ENCODE measurements around the gene INSIG1. TPM values are rescaled to one million over a fixed set of nuclear protein-coding genes. Genes with fewer than 3 reads are reported as not detected.

The INSIG1 gene
- total RNA-seq, 1 donor from 2014 or later = 15.2 TPM

GRCh38 chr7:155356323-155357105 is 58.8 kb downstream of the INSIG1 start:
- intact Hi-C loops (cut with DNase I) = no loop called here
- DNase-seq (ENCODE audit: low spot score) = peak; percentile 41

- intact Hi-C loops (cut with DNase I) = no loop called here
- DNase-seq (ENCODE audit: low spot score) = no peak
Measured at GRCh38 chr7:155357573-155358041, 59.9 kb downstream of the INSIG1 start.

GRCh38 chr7:155358066-155358947 is 60.6 kb downstream of the INSIG1 start:
- intact Hi-C loops (cut with DNase I) = no loop called here

GRCh38 chr7:155358948-155359712 is 61.5 kb downstream of the INSIG1 start:
- intact Hi-C loops (cut with DNase I) = no loop called here

More at GRCh38 chr7:155358066-155358947, 60.6 kb downstream of the INSIG1 start:
- peak; percentile 64 for DNase-seq (ENCODE audit: low spot score)

More at GRCh38 chr7:155358948-155359712, 61.5 kb downstream of the INSIG1 start:
- DNase-seq (ENCODE audit: low spot score) = peak; percentile 31

Other genes with a start within 250 kb of the INSIG1 start
- gene HTR5A, start 227.6 kb upstream of the INSIG1 start, total RNA-seq = not detected
- not detected for gene EN2, start 160.3 kb downstream of the INSIG1 start, total RNA-seq
- not detected for gene CNPY1, start 248.7 kb downstream of the INSIG1 start, total RNA-seq